ENCODE data around the gene METTL16.

Gene METTL16

GRCh38 chr17:2410951-2411350 lies 100.7 kb downstream of the METTL16 start:
- DNase-seq, result no peak

- DNase-seq, result no peak
Observed at GRCh38 chr17:2406903-2407790, 104.5 kb downstream of the METTL16 start.

GRCh38 chr17:2406271-2406902 lies 105.3 kb downstream of the METTL16 start:
- DNase-seq, result no peak

GRCh38 chr17:2405247-2405926 lies 106.3 kb downstream of the METTL16 start:
- no peak for DNase-seq

- DNase-seq, result no peak
Observed at GRCh38 chr17:2403044-2403443, 108.6 kb downstream of the METTL16 start.

GRCh38 chr17:2402544-2402943 lies 109.1 kb downstream of the METTL16 start:
- DNase-seq, result no peak

GRCh38 chr17:2401426-2402221 lies 110.1 kb downstream of the METTL16 start:
- peak; percentile 99 for DNase-seq

- DNase-seq, result peak; percentile 96
Observed at GRCh38 chr17:2400877-2401425, 110.7 kb downstream of the METTL16 start, which contains the start of gene MNT. TSS of gene MNT (minus strand) at chr17:2401060. CDS start at chr17:2400712, 348 bp downstream.

- peak; percentile 47 for DNase-seq
Observed at GRCh38 chr17:2400474-2400866, 111.2 kb downstream of the METTL16 start.

GRCh38 chr17:2399572-2400473 lies 111.9 kb downstream of the METTL16 start:
- peak; percentile 94 for DNase-seq

GRCh38 chr17:2398655-2399571 lies 112.8 kb downstream of the METTL16 start:
- DNase-seq, result peak; percentile 71

GRCh38 chr17:2398182-2398581 lies 113.5 kb downstream of the METTL16 start:
- no peak for DNase-seq

- DNase-seq, result no peak
Observed at GRCh38 chr17:2397247-2398171, 114.2 kb downstream of the METTL16 start.

- DNase-seq, result peak; percentile 64
Observed at GRCh38 chr17:2396568-2397246, 115.0 kb downstream of the METTL16 start.

- no peak for DNase-seq
Observed at GRCh38 chr17:2396192-2396567, 115.5 kb downstream of the METTL16 start.

GRCh38 chr17:2395258-2396181 lies 116.2 kb downstream of the METTL16 start:
- DNase-seq, result no peak

GRCh38 chr17:2394775-2395201 lies 116.9 kb downstream of the METTL16 start:
- no peak for DNase-seq
